ENCODE data around the gene PASD1.

The PASD1 gene

GRCh38 chrX:151563449-151563848, at the start of gene PASD1:
PASD1 (plus strand) TSS chrX:151563675; CDS start chrX:151601554, 37,879 bp downstream.
- TF ChIP-seq CTCF (IDR thresholded peaks at IDR 0.05; ENCODE audit: low read depth, low read length) = no peak
- DNase-seq (ENCODE audit: low read depth in 2 of 2) = no peak
- no peak within 1 kb of the TSS for H3K4me3 ChIP-seq (replicated peaks in 1 of 2; ENCODE audit: low read depth in 2 of 2, low read length in 2 of 2)

GRCh38 chrX:151515237-151515636, 48.2 kb upstream of the PASD1 start:
- TF ChIP-seq CTCF (IDR thresholded peaks at IDR 0.05; ENCODE audit: low read depth, low read length) = no peak
- no peak for DNase-seq (ENCODE audit: low read depth in 2 of 2)
- no peak overlapping the region for H3K4me3 ChIP-seq (replicated peaks in 1 of 2; ENCODE audit: low read depth in 2 of 2, low read length in 2 of 2)

- no peak for TF ChIP-seq CTCF (IDR thresholded peaks at IDR 0.05; ENCODE audit: low read depth, low read length)
- DNase-seq (ENCODE audit: low read depth in 2 of 2) = no peak
- no peak overlapping the region for H3K4me3 ChIP-seq (replicated peaks in 1 of 2; ENCODE audit: low read depth in 2 of 2, low read length in 2 of 2)
These were observed 46.8 kb upstream of the PASD1 start for GRCh38 chrX:151516538-151517187.

GRCh38 chrX:151517421-151517820, 46.1 kb upstream of the PASD1 start:
- no peak for DNase-seq (ENCODE audit: low read depth in 2 of 2)
- H3K4me3 ChIP-seq (replicated peaks in 1 of 2; ENCODE audit: low read depth in 2 of 2, low read length in 2 of 2) = no peak overlapping the region
- no peak for TF ChIP-seq CTCF (IDR thresholded peaks at IDR 0.05; ENCODE audit: low read depth, low read length)

- no peak for TF ChIP-seq CTCF (IDR thresholded peaks at IDR 0.05; ENCODE audit: low read depth, low read length)
- no peak overlapping the region for H3K4me3 ChIP-seq (replicated peaks in 1 of 2; ENCODE audit: low read depth in 2 of 2, low read length in 2 of 2)
- DNase-seq (ENCODE audit: low read depth in 2 of 2) = no peak
These were observed 40.1 kb upstream of the PASD1 start for GRCh38 chrX:151523351-151523750.

- no peak for TF ChIP-seq CTCF (IDR thresholded peaks at IDR 0.05; ENCODE audit: low read depth, low read length)
- H3K4me3 ChIP-seq (replicated peaks in 1 of 2; ENCODE audit: low read depth in 2 of 2, low read length in 2 of 2) = no peak overlapping the region
- DNase-seq (ENCODE audit: low read depth in 2 of 2) = no peak
These were observed 26.9 kb upstream of the PASD1 start for GRCh38 chrX:151536571-151536970.

- H3K4me3 ChIP-seq (replicated peaks in 1 of 2; ENCODE audit: low read depth in 2 of 2, low read length in 2 of 2) = no peak overlapping the region
- DNase-seq (ENCODE audit: low read depth in 2 of 2) = no peak
- TF ChIP-seq CTCF (IDR thresholded peaks at IDR 0.05; ENCODE audit: low read depth, low read length) = no peak
These were observed 25.9 kb upstream of the PASD1 start for GRCh38 chrX:151537572-151537971.

Data from cardiac fibroblast (primary cell).